Hair follicle dermal papilla cell (primary cell): ENCODE results near the gene SLC10A2. TPM values are rescaled to one million over a fixed set of nuclear protein-coding genes. Genes with fewer than 3 reads are reported as not detected.

ENCODE experiments used
- total RNA-seq: library from RNA; depleted of rRNA; stranded (reverse); fragments of >200 nt; gene quantifications from 2 replicates; pipeline ENCODE4 v1.2.3, GENCODE V29; 2012

The SLC10A2 gene
- total RNA-seq = not detected in 2 replicates

GRCh38 chr13:103066079-103066780 is at the start of gene SLC10A2:
Gene SLC10A2, minus strand, starts transcription at chr13:103066417. Its CDS starts 168 bp downstream, at chr13:103066249.

Other genes starting within 250 kb of the SLC10A2 start
- 62.1 and 64.2 TPM in 2 replicates for gene ERCC5, start 220.4 kb downstream of the SLC10A2 start, total RNA-seq